Measurements from ENCODE around the gene BTD. TPM values are rescaled to one million over a fixed set of nuclear protein-coding genes. Genes with fewer than 3 reads are reported as not detected.

The BTD gene
- total RNA-seq, 1 donor from 2014 or later = 23.0 TPM

DNA sequence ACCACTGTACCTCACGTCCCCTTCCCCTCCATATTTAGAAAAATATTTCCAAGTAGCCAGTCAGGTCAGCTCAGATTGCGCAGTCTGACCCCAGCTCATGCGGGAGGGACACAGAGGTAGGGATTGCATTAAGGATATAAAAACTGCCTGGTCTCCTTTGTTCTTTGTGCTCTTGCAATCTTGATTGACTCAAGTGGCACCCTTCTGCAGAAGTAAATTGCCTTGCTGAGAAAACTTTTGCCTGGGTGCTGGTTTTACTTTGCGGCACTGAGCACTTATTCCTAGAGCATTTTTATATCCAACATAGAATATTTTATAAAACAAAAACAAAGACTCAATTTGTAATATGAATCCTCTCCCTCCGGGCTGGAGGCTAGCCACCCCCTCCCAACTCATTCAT lies 54.8 kb downstream of the BTD start:
- Histone ChIP-seq H3K4me3 (ENCODE audit: low read length in 3 of 3) (no peak overlapping the region), H3K4me1 (ENCODE audit: control insufficient read depth in 3 of 3, insufficient read depth in 3 of 3, low read length in 3 of 3) (no peaks in the 10 kb centered on the region), H3K36me3 (ENCODE audit: control insufficient read depth in 3 of 3, insufficient read depth in 3 of 3, low read length in 3 of 3) (peaks cover 0 to 2% (median 0%) of the 10 kb centered on the region in 3 donors), H3K27me3 (ENCODE audit: control insufficient read depth in 3 of 3, insufficient read depth in 3 of 3, low read length in 3 of 3) (no peaks in the 10 kb centered on the region), H3K9me3 (ENCODE audit: control insufficient read depth in 3 of 3, low read length in 3 of 3) (peaks cover 0 to 10% (median 3%) of the 10 kb centered on the region in 3 donors), H3K27ac (ENCODE audit: low read depth, low read length) (no peak overlapping the region), H3K9ac (ENCODE audit: low read depth in 1 of 3, low read length in 3 of 3) (no peak overlapping the region)

DNA sequence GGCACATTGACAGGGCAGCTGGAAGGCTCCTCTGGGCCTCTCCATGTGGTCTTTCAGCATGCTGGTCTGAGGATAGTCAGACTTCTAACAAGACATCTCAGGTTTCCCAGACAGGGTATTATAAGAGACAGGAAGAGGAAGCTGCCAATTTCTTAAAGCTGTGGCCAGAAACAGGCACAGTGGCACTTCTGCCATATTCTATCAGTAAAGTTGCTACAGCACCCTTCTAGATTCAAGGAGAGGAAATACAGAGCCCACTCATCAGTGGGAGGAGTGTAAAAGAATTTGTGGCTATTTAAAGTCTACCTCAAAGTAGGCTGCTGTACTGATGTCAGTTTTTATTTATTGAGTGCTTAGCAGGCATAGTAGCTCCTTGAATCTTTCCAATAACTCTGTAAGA lies 55.5 kb downstream of the BTD start:
- Histone ChIP-seq H3K9ac (ENCODE audit: low read depth in 1 of 3, low read length in 3 of 3) (no peak overlapping the region), H3K27ac (ENCODE audit: low read depth, low read length) (no peak overlapping the region), H3K36me3 (ENCODE audit: control insufficient read depth in 3 of 3, insufficient read depth in 3 of 3, low read length in 3 of 3) (peaks cover 0 to 2% (median 0%) of the 10 kb centered on the region in 3 donors), H3K27me3 (ENCODE audit: control insufficient read depth in 3 of 3, insufficient read depth in 3 of 3, low read length in 3 of 3) (no peaks in the 10 kb centered on the region), H3K4me1 (ENCODE audit: control insufficient read depth in 3 of 3, insufficient read depth in 3 of 3, low read length in 3 of 3) (no peaks in the 10 kb centered on the region), H3K4me3 (ENCODE audit: low read length in 3 of 3) (no peak overlapping the region), H3K9me3 (ENCODE audit: control insufficient read depth in 3 of 3, low read length in 3 of 3) (peaks cover 0 to 10% (median 3%) of the 10 kb centered on the region in 3 donors)

DNA sequence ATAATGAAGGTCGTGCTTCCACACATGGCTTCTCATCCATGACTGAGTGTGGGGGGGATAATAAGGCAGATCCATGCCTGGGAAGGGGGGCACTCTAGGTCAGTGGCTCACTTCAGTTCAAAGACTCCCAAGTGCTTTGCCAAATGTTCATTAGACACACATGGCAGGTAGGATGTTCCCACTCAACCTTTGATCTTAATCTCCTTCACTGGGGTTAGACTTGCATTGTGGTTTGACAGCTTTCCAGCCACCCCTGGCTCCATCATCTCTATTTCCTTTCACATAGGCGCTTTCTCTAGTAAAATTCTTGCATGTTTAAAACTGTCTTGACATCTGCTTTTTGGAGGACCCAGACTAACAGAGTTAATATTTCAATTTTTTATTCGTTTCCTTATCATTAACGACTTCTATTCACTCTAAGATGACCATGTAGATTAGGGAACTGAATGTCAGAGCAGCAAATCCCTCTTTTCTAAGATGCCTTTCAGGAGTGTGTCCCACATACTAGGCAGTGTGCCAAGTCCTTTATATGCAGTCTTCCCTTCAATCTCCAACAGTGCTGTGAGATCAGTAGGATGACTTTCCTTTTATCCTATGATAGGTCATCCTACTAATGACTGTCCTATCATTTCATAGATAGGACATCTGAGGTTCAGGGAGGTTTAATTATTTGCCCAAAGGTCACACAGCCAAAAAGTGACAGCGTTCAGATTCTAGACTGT lies 57.9 kb downstream of the BTD start:
- no peaks in the 10 kb centered on the region for H3K4me1 ChIP-seq (ENCODE audit: control insufficient read depth in 3 of 3, insufficient read depth in 3 of 3, low read length in 3 of 3)
- peaks cover 0 to 10% (median 3%) of the 10 kb centered on the region in 3 donors for H3K9me3 ChIP-seq (ENCODE audit: control insufficient read depth in 3 of 3, low read length in 3 of 3)
- H3K27me3 ChIP-seq (ENCODE audit: control insufficient read depth in 3 of 3, insufficient read depth in 3 of 3, low read length in 3 of 3) = no peaks in the 10 kb centered on the region
- no peak overlapping the region for H3K27ac ChIP-seq (ENCODE audit: low read depth, low read length)
- H3K4me3 ChIP-seq (ENCODE audit: low read length in 3 of 3) = no peak overlapping the region
- H3K36me3 ChIP-seq (ENCODE audit: control insufficient read depth in 3 of 3, insufficient read depth in 3 of 3, low read length in 3 of 3) = peaks cover 0 to 2% (median 0%) of the 10 kb centered on the region in 3 donors
- H3K9ac ChIP-seq (ENCODE audit: low read depth in 1 of 3, low read length in 3 of 3) = no peak overlapping the region

DNA sequence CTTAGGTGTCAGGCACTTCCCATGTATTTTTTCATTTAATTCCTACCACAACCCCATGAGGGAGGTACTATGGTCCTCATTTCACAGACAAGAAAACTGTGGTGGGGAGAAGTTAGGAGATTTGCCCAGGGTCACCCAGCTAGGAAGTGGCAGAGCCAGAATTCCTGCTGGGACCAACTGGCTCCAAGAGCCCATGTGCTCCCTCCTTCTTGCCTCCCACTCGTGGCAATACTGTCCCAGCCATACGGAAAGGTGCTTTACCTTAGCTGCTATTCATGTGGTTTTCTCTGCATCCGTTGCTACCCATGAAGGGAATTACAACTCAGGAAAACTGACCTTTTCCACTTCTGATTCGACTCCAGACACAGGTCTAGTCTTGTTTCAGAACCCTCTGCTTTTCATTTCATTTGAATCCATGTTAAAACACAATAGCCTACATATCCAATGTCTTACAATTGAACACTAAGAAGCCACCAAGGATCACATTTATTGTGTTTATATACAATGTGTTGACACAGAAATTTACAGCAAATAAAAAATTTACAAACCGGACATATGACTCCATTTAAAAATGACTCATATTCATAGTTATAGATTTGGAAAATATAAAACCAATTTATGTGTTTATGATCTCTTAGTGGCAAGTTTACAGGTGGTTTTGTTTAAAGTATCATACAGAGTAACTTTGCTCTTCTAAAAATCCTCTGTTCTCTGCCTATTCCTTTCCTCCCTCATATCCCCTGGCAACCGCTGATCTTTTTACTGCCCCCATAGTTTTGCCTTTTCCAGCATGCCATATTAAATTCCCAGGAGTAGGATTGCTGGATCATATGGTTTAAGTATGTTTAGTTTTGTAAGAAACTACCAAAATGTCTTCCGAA lies 58.8 kb downstream of the BTD start:
- Histone ChIP-seq H3K27me3 (ENCODE audit: control insufficient read depth in 3 of 3, insufficient read depth in 3 of 3, low read length in 3 of 3) (no peaks in the 10 kb centered on the region), H3K36me3 (ENCODE audit: control insufficient read depth in 3 of 3, insufficient read depth in 3 of 3, low read length in 3 of 3) (peaks cover 0 to 2% (median 0%) of the 10 kb centered on the region in 3 donors), H3K9me3 (ENCODE audit: control insufficient read depth in 3 of 3, low read length in 3 of 3) (peaks cover 0 to 10% (median 3%) of the 10 kb centered on the region in 3 donors), H3K4me3 (ENCODE audit: low read length in 3 of 3) (no peak overlapping the region), H3K4me1 (ENCODE audit: control insufficient read depth in 3 of 3, insufficient read depth in 3 of 3, low read length in 3 of 3) (no peaks in the 10 kb centered on the region), H3K27ac (ENCODE audit: low read depth, low read length) (no peak overlapping the region), H3K9ac (ENCODE audit: low read depth in 1 of 3, low read length in 3 of 3) (no peak overlapping the region)

DNA sequence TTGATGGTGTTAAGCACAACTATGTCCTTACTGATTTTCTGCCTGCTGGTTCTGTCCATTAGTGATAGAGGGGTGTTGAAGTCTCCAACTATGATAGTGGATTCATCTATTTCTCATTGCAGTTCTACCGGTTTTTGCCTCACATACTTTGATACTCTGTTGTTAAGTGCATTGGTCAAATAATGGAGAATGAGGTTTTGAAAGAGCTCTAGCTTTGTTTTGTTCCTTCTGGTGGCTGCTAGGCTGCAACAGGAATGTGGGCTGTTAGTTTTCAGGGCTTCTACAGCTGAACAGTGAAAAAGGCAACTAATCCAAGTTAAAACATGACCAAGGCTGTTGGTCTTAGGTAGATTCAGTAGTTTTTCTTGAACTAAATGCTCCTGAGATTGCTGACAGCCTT lies 62.6 kb downstream of the BTD start:
- peaks cover 2 to 6% (median 4%) of the 10 kb centered on the region in 3 donors for H3K36me3 ChIP-seq (ENCODE audit: control insufficient read depth in 3 of 3, insufficient read depth in 3 of 3, low read length in 3 of 3)
- no peaks in the 10 kb centered on the region for H3K27me3 ChIP-seq (ENCODE audit: control insufficient read depth in 3 of 3, insufficient read depth in 3 of 3, low read length in 3 of 3)
- H3K9ac ChIP-seq (ENCODE audit: low read depth in 1 of 3, low read length in 3 of 3) = no peak overlapping the region
- H3K4me1 ChIP-seq (ENCODE audit: control insufficient read depth in 3 of 3, insufficient read depth in 3 of 3, low read length in 3 of 3) = peaks cover 0 to 8% (median 1%) of the 10 kb centered on the region in 3 donors
- no peak overlapping the region for H3K27ac ChIP-seq (ENCODE audit: low read depth, low read length)
- no peaks in the 10 kb centered on the region for H3K9me3 ChIP-seq (ENCODE audit: control insufficient read depth in 3 of 3, low read length in 3 of 3)
- no peak overlapping the region for H3K4me3 ChIP-seq (ENCODE audit: low read length in 3 of 3)

DNA sequence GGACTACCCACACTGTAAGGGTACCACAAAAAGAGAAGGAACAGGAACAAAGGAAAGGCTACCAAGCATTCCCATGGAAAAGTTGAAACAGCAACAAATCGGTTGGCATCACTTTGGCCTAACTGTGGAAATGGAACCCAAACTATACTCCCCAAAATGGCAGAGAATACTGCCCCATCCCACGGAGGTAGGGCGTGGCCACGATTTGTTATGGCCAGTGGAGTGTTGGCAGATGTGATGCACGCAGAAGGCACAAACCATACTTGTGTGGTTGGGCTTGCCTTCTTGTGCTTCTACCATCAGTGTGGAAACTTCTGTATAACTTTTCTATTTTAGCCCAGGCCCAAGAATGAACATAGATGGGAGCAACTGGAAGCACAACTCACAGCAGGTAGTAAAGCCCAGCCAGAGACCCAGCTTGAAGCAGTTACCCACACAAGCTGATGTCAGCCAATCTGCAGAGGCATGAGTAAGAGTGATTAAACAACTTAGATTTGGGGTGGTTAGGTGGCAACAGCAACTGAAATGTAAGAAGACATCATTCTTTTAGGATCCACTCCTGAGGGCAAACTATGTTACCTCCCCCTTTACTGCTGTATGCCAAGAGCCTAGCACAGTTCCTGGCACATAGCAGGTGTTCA lies 64.1 kb downstream of the BTD start:
- Histone ChIP-seq H3K9me3 (ENCODE audit: control insufficient read depth in 3 of 3, low read length in 3 of 3) (no peaks in the 10 kb centered on the region), H3K4me1 (ENCODE audit: control insufficient read depth in 3 of 3, insufficient read depth in 3 of 3, low read length in 3 of 3) (peaks cover 0 to 8% (median 3%) of the 10 kb centered on the region in 3 donors), H3K27ac (ENCODE audit: low read depth, low read length) (peak overlapping the region; percentile 4), H3K4me3 (ENCODE audit: low read length in 3 of 3) (no peak overlapping the region), H3K9ac (ENCODE audit: low read depth in 1 of 3, low read length in 3 of 3) (no peak overlapping the region), H3K36me3 (ENCODE audit: control insufficient read depth in 3 of 3, insufficient read depth in 3 of 3, low read length in 3 of 3) (peaks cover 7 to 13% (median 8%) of the 10 kb centered on the region in 3 donors), H3K27me3 (ENCODE audit: control insufficient read depth in 3 of 3, insufficient read depth in 3 of 3, low read length in 3 of 3) (no peaks in the 10 kb centered on the region)

DNA sequence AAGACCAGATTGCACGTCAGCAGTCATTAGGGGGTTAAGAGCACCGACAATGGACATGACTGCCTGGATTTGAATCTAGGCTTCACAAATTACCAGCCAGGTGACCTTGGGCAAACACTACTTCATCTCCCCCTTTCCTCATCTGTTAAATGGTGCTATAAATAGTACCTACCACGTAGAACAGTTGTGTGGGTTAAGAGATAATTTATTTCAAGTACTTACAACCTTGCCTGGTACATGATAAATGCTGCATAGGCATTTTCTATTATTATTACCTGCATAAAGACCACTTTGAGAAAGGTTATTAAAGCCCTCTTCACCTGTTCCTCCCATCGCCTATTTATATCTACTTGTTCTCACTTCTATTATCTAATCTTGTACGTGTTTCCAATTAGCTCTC lies 64.7 kb downstream of the BTD start:
- Histone ChIP-seq H3K4me3 (ENCODE audit: low read length in 3 of 3) (no peak overlapping the region), H3K27ac (ENCODE audit: low read depth, low read length) (peak overlapping the region; percentile 61), H3K9me3 (ENCODE audit: control insufficient read depth in 3 of 3, low read length in 3 of 3) (no peaks in the 10 kb centered on the region), H3K4me1 (ENCODE audit: control insufficient read depth in 3 of 3, insufficient read depth in 3 of 3, low read length in 3 of 3) (peaks cover 0 to 8% (median 3%) of the 10 kb centered on the region in 3 donors), H3K27me3 (ENCODE audit: control insufficient read depth in 3 of 3, insufficient read depth in 3 of 3, low read length in 3 of 3) (no peaks in the 10 kb centered on the region), H3K36me3 (ENCODE audit: control insufficient read depth in 3 of 3, insufficient read depth in 3 of 3, low read length in 3 of 3) (peaks cover 7 to 19% (median 8%) of the 10 kb centered on the region in 3 donors), H3K9ac (ENCODE audit: low read depth in 1 of 3, low read length in 3 of 3) (no peak overlapping the region)

DNA sequence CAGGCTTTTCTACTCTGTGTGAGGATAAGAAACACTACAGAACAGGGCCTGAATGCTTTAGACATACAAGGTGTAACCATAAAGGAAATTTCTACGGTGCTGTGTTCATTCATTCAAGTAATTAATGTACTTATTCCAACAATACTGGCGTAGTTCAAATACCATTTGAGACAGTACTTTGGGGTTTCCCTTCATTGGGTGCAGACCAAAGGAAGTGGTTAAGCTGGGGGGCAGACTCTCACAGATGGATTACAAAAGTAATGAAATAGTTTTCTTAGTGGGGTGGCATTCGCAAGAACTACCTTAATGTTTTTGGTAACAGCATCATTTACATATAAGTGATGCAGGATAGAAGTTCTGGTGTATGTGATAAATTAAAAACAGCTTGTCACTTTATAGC lies 65.9 kb downstream of the BTD start:
- H3K4me1 ChIP-seq (ENCODE audit: control insufficient read depth in 3 of 3, insufficient read depth in 3 of 3, low read length in 3 of 3) = peaks cover 0 to 8% (median 3%) of the 10 kb centered on the region in 3 donors
- H3K4me3 ChIP-seq (ENCODE audit: low read length in 3 of 3) = no peak overlapping the region
- H3K9ac ChIP-seq (ENCODE audit: low read depth in 1 of 3, low read length in 3 of 3) = no peak overlapping the region
- peak overlapping the region; percentile 61 for H3K27ac ChIP-seq (ENCODE audit: low read depth, low read length)
- no peaks in the 10 kb centered on the region for H3K9me3 ChIP-seq (ENCODE audit: control insufficient read depth in 3 of 3, low read length in 3 of 3)
- H3K27me3 ChIP-seq (ENCODE audit: control insufficient read depth in 3 of 3, insufficient read depth in 3 of 3, low read length in 3 of 3) = no peaks in the 10 kb centered on the region
- peaks cover 7 to 20% (median 9%) of the 10 kb centered on the region in 3 donors for H3K36me3 ChIP-seq (ENCODE audit: control insufficient read depth in 3 of 3, insufficient read depth in 3 of 3, low read length in 3 of 3)

DNA sequence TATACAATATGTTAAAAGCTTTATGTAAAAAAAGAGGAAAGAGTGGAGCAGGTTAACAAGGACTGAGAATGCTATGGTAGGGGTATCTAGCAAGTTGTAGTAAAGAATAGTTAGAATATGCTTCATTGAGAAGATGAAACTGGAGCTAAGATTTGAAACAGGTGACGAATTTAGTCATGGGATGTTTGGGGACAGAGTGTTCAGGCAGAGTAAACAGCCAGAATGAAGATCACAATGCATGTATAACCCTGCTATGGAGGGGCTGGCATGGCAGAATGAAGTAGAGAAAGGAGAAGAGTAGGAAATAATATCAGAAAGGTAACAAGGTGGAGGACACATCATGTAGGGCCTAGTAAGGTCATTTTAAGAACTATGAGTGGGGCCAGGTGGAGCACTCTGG lies 72.0 kb downstream of the BTD start:
- Histone ChIP-seq H3K27ac (ENCODE audit: low read depth, low read length) (peak overlapping the region; percentile 21), H3K4me1 (ENCODE audit: control insufficient read depth in 3 of 3, insufficient read depth in 3 of 3, low read length in 3 of 3) (peaks cover 0 to 3% (median 3%) of the 10 kb centered on the region in 3 donors), H3K9me3 (ENCODE audit: control insufficient read depth in 3 of 3, low read length in 3 of 3) (no peaks in the 10 kb centered on the region), H3K4me3 (ENCODE audit: low read length in 3 of 3) (no peak overlapping the region), H3K36me3 (ENCODE audit: control insufficient read depth in 3 of 3, insufficient read depth in 3 of 3, low read length in 3 of 3) (peaks cover 26 to 55% (median 32%) of the 10 kb centered on the region in 3 donors), H3K27me3 (ENCODE audit: control insufficient read depth in 3 of 3, insufficient read depth in 3 of 3, low read length in 3 of 3) (no peaks in the 10 kb centered on the region), H3K9ac (ENCODE audit: low read depth in 1 of 3, low read length in 3 of 3) (no peak overlapping the region)

Data from skeletal muscle tissue (tissue), 4 donors.